Testis (tissue), 3 donors: ENCODE measurements around the gene CDC25C. TPM values are rescaled to one million over a fixed set of nuclear protein-coding genes. Genes with fewer than 3 reads are reported as not detected.

Experiments
- DNase-seq: peaks from one replicate; pipeline ENCODE4 v3.0.0-alpha.2; 2019
- H3K27ac ChIP-seq, 2 donors: fragments of 200-600 bp; sonication (generic); one replicate each; pipeline ENCODE4 v1.5.1; 2019
- H3K27me3 ChIP-seq: fragments of 200-600 bp; sonication (generic); one replicate; pipeline ENCODE4 v1.5.1; 2019
- H3K36me3 ChIP-seq: fragments of 200-600 bp; sonication (generic); one replicate; pipeline ENCODE4 v1.5.1; 2017; ENCODE audit warnings: low read depth; ENCODE audit errors: missing control alignments
- H3K4me1 ChIP-seq: fragments of 200-600 bp; sonication (generic); one replicate; pipeline ENCODE4 v1.5.1; 2019
- H3K4me3 ChIP-seq, 2 donors: fragments of 200-600 bp; sonication (generic); one replicate each; pipeline ENCODE4 v1.5.1; 2017 to 2019
- H3K9me3 ChIP-seq: fragments of 200-600 bp; sonication (generic); one replicate; pipeline ENCODE4 v1.5.1; 2017
- CTCF ChIP-seq, 3 experiments: fragments of 450-650 bp in 2 of 3; fragments of 200-600 bp in 1 of 3; sonication (generic) in 1 of 3; IDR thresholded peaks; one replicate each; pipeline ENCODE4 v1.5.1; 2016 to 2019; ENCODE audit warnings: antibody characterized with exemption in 3 of 3, mild to moderate bottlenecking in 2 of 3, moderate library complexity in 1 of 3
- POLR2A ChIP-seq: fragments of 450-650 bp; IDR thresholded peaks from one replicate; pipeline ENCODE4 v1.6.1; 2017; ENCODE audit warnings: antibody characterized with exemption, mild to moderate bottlenecking, moderate library complexity
- WGBS, 2 donors: methylation state at CpG; one replicate each; pipeline ENCODE4 v1.1.5; 2018; 5-methylcytosine and 5-hydroxymethylcytosine counted together
- intact Hi-C: fragments of 100-400 bp; cut with DNase I; formaldehyde crosslinking; loops from one replicate; pipeline ENCODE4 v1.15.1; 2023; ENCODE audit warnings: low total_unique reads
- polyA plus RNA-seq: library from polyadenylated mRNA; stranded (reverse); fragments of 350-450 nt; fragmentation: Illumina TruSeq; extraction: RNeasy Lipid Tissue Mini Kit (QIAGEN cat#74804); gene quantifications from one replicate; pipeline ENCODE4 v1.2.3, GENCODE V29; 2014; ENCODE audit warnings: low read depth, low replicate concordance; ENCODE audit not compliant: insufficient read depth
- total RNA-seq, 2 donors: library from RNA; depleted of rRNA; stranded (reverse); fragments of >200 nt; gene quantifications; one replicate each; pipeline ENCODE4 v1.2.3, GENCODE V29; 2016

CDC25C gene
- total and polyA plus RNA-seq, 3 donors from 2014 or later, result 11.8 to 39.9 (median 23.7) TPM

DNA sequence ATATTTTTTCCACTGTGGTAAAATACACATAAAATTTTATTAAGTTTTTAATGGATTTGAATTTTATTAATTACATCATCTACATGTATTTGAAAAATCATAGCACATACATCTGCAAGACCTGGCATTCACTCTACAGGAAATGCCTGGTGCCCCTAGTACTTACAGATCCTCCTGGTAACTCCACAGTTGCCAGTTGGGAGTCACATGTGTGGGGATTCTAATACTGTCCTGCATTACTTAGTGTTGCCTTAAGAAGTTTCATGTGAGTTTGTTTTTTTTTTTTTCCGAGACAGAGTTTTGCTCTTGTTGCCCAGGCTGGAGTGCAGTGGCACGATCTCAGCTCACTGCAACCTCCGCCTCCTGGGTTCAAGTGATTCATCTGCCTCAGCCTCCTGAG is 38.9 kb upstream of the CDC25C start:
- intact Hi-C loops, result no loop called here
- H3K4me1 ChIP-seq, result peaks cover 9% of the 10 kb centered on the region
- WGBS, 2 donors, result 82% methylated on average over 3 of the region's 3 CpGs

GRCh38 chr5:138369706-138370105 is 38.1 kb upstream of the CDC25C start:
- TF ChIP-seq CTCF (IDR thresholded peaks at IDR 0.05), result no peak
- no peak for TF ChIP-seq POLR2A
- WGBS, 2 donors, result 61 to 84% methylated on average over 2 of the region's 2 CpGs
- H3K9me3 ChIP-seq, result no peaks in the 10 kb centered on the region
- H3K27ac ChIP-seq, result no peak overlapping the region
- H3K4me1 ChIP-seq, result peaks cover 9% of the 10 kb centered on the region
- H3K4me3 ChIP-seq, result no peak overlapping the region
- no peaks in the 10 kb centered on the region for H3K36me3 ChIP-seq
- H3K27me3 ChIP-seq, result no peaks in the 10 kb centered on the region
- intact Hi-C loops, result no loop called here
- no peak for DNase-seq

More for the DNA sequence above, 38.9 kb upstream of the CDC25C start:
- Histone ChIP-seq H3K27me3 (no peaks in the 10 kb centered on the region), H3K9me3 (no peaks in the 10 kb centered on the region), H3K4me3 (no peak overlapping the region), H3K27ac (no peak overlapping the region), H3K36me3 (no peaks in the 10 kb centered on the region)
- DNase-seq, result no peak
- TF ChIP-seq CTCF (IDR thresholded peaks at IDR 0.05) (no peak), POLR2A (no peak)

DNA sequence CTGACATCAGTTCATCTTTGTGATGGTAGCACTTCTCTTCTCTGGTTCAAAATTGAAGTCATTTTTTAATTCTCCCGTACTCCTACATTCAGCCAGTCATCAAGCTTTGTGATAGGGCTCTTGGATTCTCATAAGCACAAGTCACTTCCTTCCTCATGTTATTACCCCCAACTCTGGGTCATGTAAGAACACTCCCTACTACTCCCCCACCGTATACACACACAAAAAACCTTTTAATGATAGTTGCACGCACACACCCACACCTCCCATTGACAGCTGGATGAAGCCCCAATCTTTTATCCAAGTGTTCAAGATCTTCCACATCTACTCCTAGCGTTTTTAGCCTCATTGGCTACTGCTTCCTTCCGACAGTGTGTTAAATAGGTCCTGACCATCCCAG is 37.7 kb upstream of the CDC25C start:
- TF ChIP-seq POLR2A (no peak), CTCF (IDR thresholded peaks at IDR 0.05) (no peak)
- DNase-seq, result no peak
- Histone ChIP-seq H3K9me3 (no peaks in the 10 kb centered on the region), H3K36me3 (no peaks in the 10 kb centered on the region), H3K4me1 (peaks cover 9% of the 10 kb centered on the region), H3K4me3 (no peak overlapping the region), H3K27me3 (no peaks in the 10 kb centered on the region), H3K27ac (no peak overlapping the region)
- intact Hi-C loops, result no loop called here
- WGBS, 2 donors, result 61 to 62% methylated on average over 5 of the region's 5 CpGs

DNA sequence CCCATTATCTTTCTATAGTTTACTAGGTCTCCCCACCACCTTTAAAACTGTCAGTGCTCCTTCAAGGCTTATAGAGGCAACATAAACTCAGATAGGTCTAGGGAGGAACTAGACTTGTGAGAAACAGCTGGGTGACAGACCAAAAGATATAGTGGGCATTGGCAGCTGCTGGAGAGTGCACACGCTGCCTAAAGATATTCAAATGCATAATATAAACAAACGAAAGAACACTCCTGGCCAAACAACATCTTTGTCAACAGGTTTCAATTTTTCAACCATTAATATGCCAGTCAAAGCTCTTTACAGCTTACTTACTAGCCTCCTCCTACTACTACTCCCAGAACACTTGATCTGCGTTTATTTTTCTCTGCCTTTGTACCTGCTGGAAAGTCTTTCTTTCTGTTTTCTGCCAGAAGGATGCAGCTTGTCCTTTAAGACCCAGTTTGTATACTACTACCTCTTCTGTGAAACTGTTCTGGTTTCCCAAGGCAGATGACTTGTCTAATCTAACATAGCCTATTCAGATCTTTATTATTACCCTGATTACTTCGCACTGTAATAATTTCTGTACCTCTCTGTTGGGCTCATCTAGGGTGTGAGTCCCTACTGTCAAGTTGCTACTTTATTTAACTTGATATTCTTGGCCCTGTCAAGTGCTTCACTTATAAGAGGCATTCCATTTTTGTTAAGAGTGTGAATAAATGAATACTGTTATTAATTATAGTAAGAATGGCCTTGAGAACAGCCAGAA is 35.2 kb upstream of the CDC25C start:
- Histone ChIP-seq H3K36me3 (no peaks in the 10 kb centered on the region), H3K4me1 (peaks cover 9% of the 10 kb centered on the region), H3K4me3 (no peak overlapping the region), H3K9me3 (no peaks in the 10 kb centered on the region), H3K27ac (no peak overlapping the region), H3K27me3 (no peaks in the 10 kb centered on the region)
- DNase-seq, result no peak
- 40 to 60% methylated on average over 4 of the region's 4 CpGs for WGBS, 2 donors
- TF ChIP-seq POLR2A, result no peak
- TF ChIP-seq CTCF (IDR thresholded peaks at IDR 0.05), result no peak
- intact Hi-C loops, result no loop called here

- intact Hi-C loops, result no loop called here
- H3K9me3 ChIP-seq, result no peaks in the 10 kb centered on the region
- H3K27me3 ChIP-seq, result no peaks in the 10 kb centered on the region
- no peak overlapping the region for H3K4me3 ChIP-seq
- no peak for TF ChIP-seq POLR2A
- TF ChIP-seq CTCF (IDR thresholded peaks at IDR 0.05), result no peak
- H3K36me3 ChIP-seq, result no peaks in the 10 kb centered on the region
- peaks cover 9% of the 10 kb centered on the region for H3K4me1 ChIP-seq
- WGBS, 2 donors, result 96 to 98% methylated on average over 1 of the region's 1 CpG
- H3K27ac ChIP-seq, result no peak overlapping the region
- no peak for DNase-seq
Measured at GRCh38 chr5:138364576-138364975, 33.0 kb upstream of the CDC25C start.
